Raji (cell line): ENCODE results near the gene PTF1A.

Experiments used
- POLR2A ChIP-seq: IDR thresholded peaks from 2 replicates; pipeline ENCODE4 v1.6.1; 2011; ENCODE audit warnings: low read depth, low read length, control low read depth; ENCODE audit not compliant: insufficient read depth

PTF1A gene, protein sequence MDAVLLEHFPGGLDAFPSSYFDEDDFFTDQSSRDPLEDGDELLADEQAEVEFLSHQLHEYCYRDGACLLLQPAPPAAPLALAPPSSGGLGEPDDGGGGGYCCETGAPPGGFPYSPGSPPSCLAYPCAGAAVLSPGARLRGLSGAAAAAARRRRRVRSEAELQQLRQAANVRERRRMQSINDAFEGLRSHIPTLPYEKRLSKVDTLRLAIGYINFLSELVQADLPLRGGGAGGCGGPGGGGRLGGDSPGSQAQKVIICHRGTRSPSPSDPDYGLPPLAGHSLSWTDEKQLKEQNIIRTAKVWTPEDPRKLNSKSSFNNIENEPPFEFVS

DNA sequence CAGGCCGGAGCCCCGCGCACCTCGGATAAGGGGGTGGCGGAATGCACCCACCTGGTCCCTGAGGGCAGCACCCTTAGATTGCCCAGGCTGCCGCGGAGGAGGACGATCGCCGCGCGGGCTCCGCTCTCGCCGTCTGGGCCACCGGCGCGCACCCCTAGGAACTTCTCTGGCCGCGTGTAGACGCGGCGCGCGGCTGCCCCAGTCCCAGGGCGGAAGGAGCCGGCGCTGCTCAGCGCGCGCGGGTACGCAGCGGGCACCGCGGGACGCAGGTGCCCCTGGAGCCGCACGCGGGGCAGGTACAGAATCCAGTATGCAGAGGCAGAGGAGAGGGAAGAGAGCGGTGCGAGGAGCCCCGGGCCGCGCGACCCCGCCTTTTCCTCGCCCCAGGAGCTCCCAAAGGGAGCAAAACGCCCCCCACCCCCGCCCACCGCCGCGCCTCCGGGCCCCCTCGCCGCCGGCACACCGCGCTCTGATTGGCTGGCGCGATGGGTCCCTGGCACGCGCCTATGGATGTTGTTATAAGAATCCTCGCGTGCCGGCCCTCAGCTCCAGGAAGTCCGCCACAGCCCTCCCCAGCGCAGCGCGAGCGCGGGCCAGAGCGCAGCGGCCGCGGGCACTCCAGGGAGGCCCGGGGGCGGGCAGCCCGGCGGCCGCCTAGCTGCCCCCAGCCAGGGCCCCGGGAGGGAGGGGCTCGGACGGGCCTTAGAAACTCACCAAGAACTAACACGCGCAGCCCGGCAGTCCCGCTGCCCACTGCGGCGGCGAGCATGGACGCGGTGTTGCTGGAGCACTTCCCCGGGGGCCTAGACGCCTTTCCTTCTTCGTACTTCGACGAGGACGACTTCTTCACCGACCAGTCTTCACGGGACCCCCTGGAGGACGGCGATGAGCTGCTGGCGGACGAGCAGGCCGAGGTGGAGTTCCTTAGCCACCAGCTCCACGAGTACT is at the start of gene PTF1A:
Gene PTF1A (plus strand): TSS at position 549 of the 948 bp plus-strand sequence. CDS start 219 bp downstream, at position 768.
- no peak for TF ChIP-seq POLR2A

GRCh38 chr10:23146258-23146657 is 45.9 kb upstream of the PTF1A start:
- TF ChIP-seq POLR2A, result no peak

DNA sequence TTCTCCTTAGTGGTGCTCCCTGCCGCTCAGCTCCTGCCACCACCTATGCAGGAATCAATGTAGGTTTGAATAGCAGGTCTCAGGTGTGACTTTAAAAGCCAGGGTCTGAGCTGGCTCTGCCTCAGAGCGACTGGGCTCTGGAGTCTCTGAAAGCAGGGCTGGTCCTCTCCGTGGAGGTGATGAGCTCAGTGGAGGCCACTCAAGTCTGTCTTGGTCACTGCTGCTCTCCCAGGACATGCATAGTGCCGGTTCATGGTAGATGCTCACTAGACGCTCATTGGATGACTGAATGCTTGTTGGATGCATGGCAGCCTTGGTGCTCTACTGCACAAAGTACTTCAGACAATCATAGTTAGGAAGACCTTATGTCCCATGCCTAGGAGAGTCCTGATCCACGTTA is 45.1 kb upstream of the PTF1A start:
- TF ChIP-seq POLR2A, result no peak

GRCh38 chr10:23148214-23148613 is 43.9 kb upstream of the PTF1A start:
- no peak for TF ChIP-seq POLR2A

GRCh38 chr10:23150091-23150490 is 42.0 kb upstream of the PTF1A start:
- no peak for TF ChIP-seq POLR2A

GRCh38 chr10:23150610-23151009 is 41.5 kb upstream of the PTF1A start:
- TF ChIP-seq POLR2A, result no peak

GRCh38 chr10:23151071-23151470 is 41.0 kb upstream of the PTF1A start:
- TF ChIP-seq POLR2A, result no peak

GRCh38 chr10:23155169-23155568 is 36.9 kb upstream of the PTF1A start:
- no peak for TF ChIP-seq POLR2A

GRCh38 chr10:23156447-23157150 is 35.5 kb upstream of the PTF1A start:
- TF ChIP-seq POLR2A, result no peak

GRCh38 chr10:23157239-23157681 is 34.9 kb upstream of the PTF1A start:
- TF ChIP-seq POLR2A, result no peak

- no peak for TF ChIP-seq POLR2A
These were observed 34.3 kb upstream of the PTF1A start for GRCh38 chr10:23157691-23158369.

- no peak for TF ChIP-seq POLR2A
These were observed 33.7 kb upstream of the PTF1A start for GRCh38 chr10:23158370-23158769.

- TF ChIP-seq POLR2A, result no peak
These were observed 20.8 kb upstream of the PTF1A start for GRCh38 chr10:23171232-23171876.

DNA sequence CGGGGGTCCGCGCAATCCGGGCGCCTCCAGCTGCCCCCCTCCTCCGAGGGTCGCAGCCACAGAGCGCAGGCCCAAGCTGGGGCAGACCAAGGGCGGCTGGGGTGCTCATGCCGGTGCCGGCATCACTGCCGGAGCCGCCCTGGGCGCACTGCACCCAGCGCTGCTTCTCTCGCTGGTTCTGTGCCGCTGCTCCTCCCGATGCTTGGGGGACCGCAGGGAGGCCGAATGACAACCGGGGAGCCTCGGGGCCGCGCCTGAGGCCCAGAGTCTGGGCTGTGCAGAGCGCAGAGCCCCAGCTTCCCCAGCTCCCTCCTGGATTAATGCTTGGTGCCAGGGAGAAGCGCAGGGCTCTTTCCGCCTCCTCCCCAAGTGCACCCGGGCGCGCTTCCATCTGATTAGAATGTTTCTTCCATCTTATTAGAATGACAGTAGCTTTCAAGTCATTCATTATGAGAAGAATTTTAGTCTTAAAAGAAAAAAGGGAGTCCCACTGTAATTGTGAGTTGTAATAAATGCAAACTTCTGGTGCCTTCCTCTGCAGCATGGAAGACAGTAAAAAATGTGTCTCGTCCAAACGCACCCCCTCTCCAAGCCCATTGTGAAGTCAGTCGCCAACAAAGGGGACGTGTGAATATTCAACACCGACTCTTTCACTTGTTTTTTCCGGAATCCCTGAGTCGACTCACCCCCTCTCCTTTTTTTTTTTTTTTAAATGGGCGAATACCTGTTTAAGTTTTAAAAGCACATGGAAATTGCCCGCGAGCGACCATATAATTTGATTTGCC is 19.5 kb upstream of the PTF1A start:
- TF ChIP-seq POLR2A, result no peak
